PC-9 (cell line): ENCODE results near the gene PPP1R2. TPM values are rescaled to one million over a fixed set of nuclear protein-coding genes. Genes with fewer than 3 reads are reported as not detected.

Experiments used
- BruUV-seq: library from RNA; stranded (reverse); fragments of 400-500 nt; replicated peaks from 2 replicates; lab custom pipeline; 2021; lab: Mats Ljungman, UMichigan
- CTCF ChIA-PET: fragments of 300-600 bp; sonication (Branson Sonifier 250); formaldehyde crosslinking; loops from one replicate; lab custom pipeline; 2022; ENCODE audit warnings: antibody characterized with exemption; lab: Charles Lee
- POLR2A ChIA-PET: fragments of 300-600 bp; sonication (Branson Sonifier 250); formaldehyde crosslinking; loops from one replicate; lab custom pipeline; 2022; ENCODE audit warnings: antibody characterized with exemption; ENCODE audit not compliant: unreplicated experiment; lab: Charles Lee
- DNase-seq, 2 experiments: peaks; one replicate each; pipeline versions ENCODE4 v3.0.0 to v3.0.0-alpha.2; 2015 to 2022; ENCODE audit warnings: mixed read lengths in 1 of 2
- H2AFZ ChIP-seq: fragments of 200-600 bp; sonication (generic); 2 replicates; pipeline ENCODE4 v1.8.1; 2017; ENCODE audit warnings: antibody characterized with exemption
- H3F3A ChIP-seq: fragments of 200-600 bp; sonication (generic); 2 replicates; pipeline ENCODE4 v1.8.1; 2017; ENCODE audit warnings: antibody characterized with exemption, mild to moderate bottlenecking, low read depth; ENCODE audit not compliant: insufficient read depth
- H3K27ac ChIP-seq: fragments of 200-600 bp; sonication (generic); 2 replicates; pipeline ENCODE4 v1.6.1; 2016; ENCODE audit warnings: mixed run types
- H3K27me3 ChIP-seq: fragments of 200-600 bp; sonication (generic); 2 replicates; pipeline ENCODE4 v1.6.1; 2016; ENCODE audit warnings: low read depth, mixed run types; ENCODE audit not compliant: insufficient read depth
- H3K36me3 ChIP-seq: fragments of 200-600 bp; sonication (generic); 2 replicates; pipeline ENCODE4 v1.6.1; 2016; ENCODE audit warnings: low read depth, mixed run types
- H3K4me1 ChIP-seq: fragments of 200-600 bp; sonication (generic); replicated peaks from 2 replicates; pipeline ENCODE4 v1.6.1; 2016; ENCODE audit warnings: mixed run types; ENCODE audit not compliant: insufficient read depth
- H3K4me2 ChIP-seq: fragments of 200-600 bp; sonication (generic); 2 replicates; pipeline ENCODE4 v1.6.1; 2017; ENCODE audit warnings: mixed run types
- H3K4me3 ChIP-seq: fragments of 200-600 bp; sonication (generic); 2 replicates; pipeline ENCODE4 v1.6.1; 2016; ENCODE audit warnings: mixed run types
- H3K79me2 ChIP-seq: fragments of 200-600 bp; sonication (generic); 2 replicates; pipeline ENCODE4 v1.6.1; 2017; ENCODE audit warnings: low read depth, mixed run types
- H3K9me2 ChIP-seq: fragments of 200-600 bp; sonication (generic); 2 replicates; pipeline ENCODE4 v1.8.1; 2017; ENCODE audit warnings: mild to moderate bottlenecking; ENCODE audit not compliant: insufficient read depth
- H3K9me3 ChIP-seq: fragments of 200-600 bp; sonication (generic); 2 replicates; pipeline ENCODE4 v1.8.1; 2016; ENCODE audit warnings: low read depth; ENCODE audit not compliant: insufficient read depth
- H4K20me1 ChIP-seq: fragments of 200-600 bp; sonication (generic); 2 replicates; pipeline ENCODE4 v1.8.1; 2017; ENCODE audit not compliant: insufficient read depth
- CTCF ChIP-seq: fragments of 200-600 bp; sonication (generic); conservative IDR thresholded peaks from 2 replicates; pipeline ENCODE4 v1.6.1; 2017; ENCODE audit warnings: mixed run types, antibody characterized with exemption, mild to moderate bottlenecking, moderate library complexity
- EZH2 ChIP-seq: fragments of 200-600 bp; sonication (generic); IDR thresholded peaks from 2 replicates; pipeline ENCODE4 v1.8.0; 2017; ENCODE audit warnings: antibody characterized with exemption, low read depth
- intact Hi-C: fragments of 100-400 bp; cut with micrococcal nuclease; formaldehyde crosslinking; loops from one replicate; pipeline ENCODE4 v1.10.0; 2022; ENCODE audit not compliant: unreplicated experiment
- total RNA-seq: library from RNA; stranded (reverse); gene quantifications from 2 replicates; pipeline ENCODE4 v1.2.3, GENCODE V29; 2021

The PPP1R2 gene
- total RNA-seq, 1 experiment from 2014 or later, result 49.1 TPM

GRCh38 chr3:195532345-195532744, 10.8 kb downstream of the PPP1R2 start:
- H3K9me2 ChIP-seq, result no peaks in the 10 kb centered on the region
- no peaks in the 10 kb centered on the region for H3F3A ChIP-seq
- CTCF ChIA-PET, result interaction anchor here (0.5 kb wide), 1 partner anchor 117 kb away, joined by 3 read pairs; no protein-coding TSS in a partner anchor
- no peak overlapping the region for H3K4me2 ChIP-seq
- H3K27ac ChIP-seq, result no peak overlapping the region
- H3K79me2 ChIP-seq, result peaks cover 63% of the 10 kb centered on the region
- BruUV-seq, result no TSS peak
- H3K4me1 ChIP-seq, result no peaks in the 10 kb centered on the region
- TF ChIP-seq CTCF, result no peak
- no peak for TF ChIP-seq EZH2
- intact Hi-C loops, result no loop called here
- POLR2A ChIA-PET, result no interaction called here
- no peak overlapping the region for H3K4me3 ChIP-seq
- no peaks in the 10 kb centered on the region for H3K27me3 ChIP-seq
- H3K9me3 ChIP-seq, result no peaks in the 10 kb centered on the region
- H2AFZ ChIP-seq, result no peak overlapping the region
- no peak for DNase-seq
- H4K20me1 ChIP-seq, result peaks cover 33% of the 10 kb centered on the region
- peaks cover 11% of the 10 kb centered on the region for H3K36me3 ChIP-seq

- Histone ChIP-seq H3K27me3 (no peaks in the 10 kb centered on the region), H3K4me2 (no peak overlapping the region), H3K9me3 (no peaks in the 10 kb centered on the region), H2AFZ (no peak overlapping the region), H3K27ac (no peak overlapping the region), H3K9me2 (no peaks in the 10 kb centered on the region), H3K4me3 (no peak overlapping the region), H3K79me2 (peaks cover 60% of the 10 kb centered on the region), H3K36me3 (peaks cover 11% of the 10 kb centered on the region), H3F3A (no peaks in the 10 kb centered on the region), H4K20me1 (peaks cover 30% of the 10 kb centered on the region), H3K4me1 (no peaks in the 10 kb centered on the region)
- DNase-seq, result no peak
- CTCF ChIA-PET, result no interaction called here
- BruUV-seq, result no TSS peak
- intact Hi-C loops, result no loop called here
- POLR2A ChIA-PET, result no interaction called here
- TF ChIP-seq EZH2 (no peak), CTCF (no peak)
These were observed 11.4 kb downstream of the PPP1R2 start for GRCh38 chr3:195531683-195532082.

- Histone ChIP-seq H2AFZ (no peak overlapping the region), H3K9me2 (no peaks in the 10 kb centered on the region), H3K27me3 (no peaks in the 10 kb centered on the region), H3K36me3 (peaks cover 11% of the 10 kb centered on the region), H3K4me1 (no peaks in the 10 kb centered on the region), H3K4me3 (no peak overlapping the region), H3K79me2 (peaks cover 22% of the 10 kb centered on the region; the same call in 1 of the 2 replicates), H4K20me1 (peaks cover 20% of the 10 kb centered on the region), H3K27ac (no peak overlapping the region), H3K4me2 (no peak overlapping the region), H3F3A (peaks cover 12% of the 10 kb centered on the region), H3K9me3 (no peaks in the 10 kb centered on the region)
- intact Hi-C loops, result no loop called here
- ChIA-PET POLR2A (no interaction called here), CTCF (interaction anchor here (0.8 to 1.0 kb wide), 2 partner anchors 251 to 255 kb away, joined by 3 to 6 read pairs; partner anchors contain the start of gene XXYLT1)
- BruUV-seq, result no TSS peak
- TF ChIP-seq CTCF, result no peak
- no peak for TF ChIP-seq EZH2
- peak in 1 of 2 experiments; percentile 25 for DNase-seq
These were observed 16.6 kb downstream of the PPP1R2 start for GRCh38 chr3:195526492-195526891.
